CD4-positive, alpha-beta T cell treated with Interleukin-6 at 100 ng/mL for 8 hours (primary cell): ENCODE results near the gene THOC7.

Experiments used
- DNase-seq: peaks from one replicate; pipeline ENCODE4 v3.0.0-alpha.2; 2020; ENCODE audit warnings: mixed read lengths, low spot score

The THOC7 gene

DNA sequence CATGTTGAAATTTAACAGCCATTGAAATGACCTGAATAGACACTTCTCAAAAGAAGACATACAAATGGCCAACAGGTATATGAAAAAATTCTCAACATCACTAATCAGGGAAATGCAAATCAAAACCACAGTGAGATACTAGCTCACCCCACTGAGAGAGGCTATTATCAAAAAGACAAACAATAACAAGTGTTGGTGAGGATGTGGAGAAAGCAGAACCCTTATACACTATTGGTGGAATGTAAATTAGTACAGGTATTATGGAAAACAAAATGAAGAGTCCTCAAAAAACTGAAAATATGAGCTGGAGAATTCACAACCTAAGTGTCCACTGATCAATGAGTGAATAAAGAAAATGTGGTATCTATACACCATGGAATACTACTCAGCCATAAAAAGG is 21.5 kb downstream of the THOC7 start:
- DNase-seq, result no peak

GRCh38 chr3:63841704-63842103 is 21.9 kb downstream of the THOC7 start:
- no peak for DNase-seq

DNA sequence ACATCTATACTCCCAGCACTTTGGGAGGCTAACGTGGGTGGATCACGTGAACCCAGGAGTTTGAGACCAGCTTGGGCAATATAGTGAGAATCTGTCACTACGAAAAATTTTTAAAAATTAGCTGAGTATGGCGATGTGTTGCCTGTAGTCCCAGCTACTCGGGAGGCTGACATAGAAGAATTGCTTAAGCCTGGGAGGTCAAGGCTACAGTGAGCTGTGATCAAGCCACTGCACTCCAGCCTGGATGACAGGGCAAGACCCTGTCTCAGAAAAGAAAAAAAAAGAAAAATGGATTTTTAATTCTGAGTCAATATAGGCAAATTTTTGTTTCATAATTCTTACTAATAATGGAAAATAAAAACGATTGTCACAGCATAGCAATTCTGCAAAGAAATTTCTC is 31.2 kb downstream of the THOC7 start:
- no peak for DNase-seq

DNA sequence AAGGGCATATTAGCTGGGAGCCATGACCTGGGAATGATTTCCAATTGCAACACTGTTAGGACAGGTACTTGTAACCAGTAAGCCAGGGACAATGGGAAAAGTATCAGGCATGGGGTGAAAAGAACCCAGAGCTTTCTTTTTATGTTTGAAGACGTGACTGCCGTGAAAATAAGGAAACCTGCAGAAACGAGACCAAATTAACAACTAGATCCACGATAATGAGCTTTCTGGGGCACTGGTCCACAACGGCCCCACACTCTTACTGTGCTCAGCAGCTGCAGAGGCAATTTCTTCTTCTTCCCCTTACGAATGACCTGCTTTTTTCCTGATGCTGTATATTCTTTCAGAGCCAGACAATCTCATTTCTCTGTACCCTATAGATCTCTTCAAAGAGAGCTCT is 33.1 kb downstream of the THOC7 start:
- DNase-seq, result no peak

DNA sequence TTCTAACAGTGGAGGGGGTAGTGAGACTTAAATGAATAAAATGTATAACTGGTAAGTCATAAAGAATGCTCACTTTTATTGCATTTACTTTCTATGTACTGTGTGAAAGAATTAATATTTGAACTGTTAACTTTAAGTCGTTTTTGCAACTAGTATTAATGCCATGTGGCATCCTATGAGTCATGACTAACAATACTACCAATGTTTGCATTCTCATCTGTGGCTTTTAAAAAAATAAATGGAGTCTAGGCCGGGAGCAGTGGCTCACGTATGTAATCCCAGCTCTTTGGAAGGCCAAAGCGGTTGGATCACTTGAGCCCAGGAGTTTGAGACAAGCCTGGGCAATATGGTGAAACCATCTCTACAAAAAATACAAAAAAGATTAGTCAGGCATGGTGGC is 39.3 kb downstream of the THOC7 start:
- DNase-seq, result no peak

DNA sequence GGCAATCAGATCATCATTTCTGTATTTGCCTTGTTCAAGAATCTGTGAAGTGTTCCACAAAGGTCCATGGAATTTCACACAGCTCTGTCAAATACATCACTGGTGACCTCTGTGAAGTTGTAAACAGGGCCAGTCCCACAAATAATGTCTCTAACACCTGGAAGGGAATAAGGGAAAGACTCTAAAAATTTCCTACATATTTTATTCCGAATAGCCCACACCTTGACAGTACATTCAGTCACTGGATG is 44.5 kb downstream of the THOC7 start, which contains the start of gene C3orf49:
C3orf49 (plus strand) TSS at position 149 of the 248 bp plus-strand sequence. CDS start 173 bp downstream, outside the sequence.
- no peak for DNase-seq

GRCh38 chr3:63818282-63819150 is 45.1 kb downstream of the THOC7 start:
- DNase-seq, result peak; percentile 60

GRCh38 chr3:63817225-63817624 is 46.4 kb downstream of the THOC7 start:
- DNase-seq, result no peak

DNA sequence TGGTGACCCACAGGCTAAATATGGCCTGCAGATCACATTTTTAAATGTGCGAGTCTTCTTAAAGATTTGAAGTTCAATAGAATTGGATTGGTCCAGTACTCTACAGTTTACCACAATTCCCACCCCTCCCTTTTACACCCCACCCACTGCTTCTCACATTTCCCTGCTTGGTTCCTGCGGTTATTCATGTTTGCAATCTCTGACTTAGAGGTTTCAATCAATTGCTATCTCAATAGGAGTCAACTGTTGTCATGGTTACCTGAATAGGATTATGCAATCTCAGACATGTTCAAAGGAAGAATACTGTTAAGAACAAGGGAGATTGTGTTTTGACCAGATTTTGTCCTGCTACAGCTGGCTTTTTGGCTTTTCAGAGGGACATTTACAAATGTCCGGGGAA is 49.4 kb downstream of the THOC7 start:
- DNase-seq, result no peak

DNA sequence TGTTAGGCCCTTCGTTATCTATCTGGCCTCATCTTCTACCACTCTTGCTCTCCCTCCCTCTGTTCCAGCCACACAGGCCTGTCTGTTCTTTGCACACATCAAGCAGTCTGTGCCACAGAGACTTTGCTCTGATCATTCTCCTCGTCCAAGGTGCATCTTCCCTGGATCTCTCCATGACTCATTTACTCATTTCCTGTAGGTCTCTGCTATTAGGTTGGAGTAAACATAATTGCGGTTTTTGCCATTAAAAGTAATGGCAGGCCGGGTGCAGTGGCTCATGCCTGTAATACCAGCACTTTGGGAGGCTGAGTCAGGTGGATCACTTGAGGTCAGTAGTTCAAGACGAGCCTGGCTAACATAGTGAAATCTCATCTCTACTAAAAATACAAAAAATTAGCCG is 54.0 kb downstream of the THOC7 start:
- no peak for DNase-seq

DNA sequence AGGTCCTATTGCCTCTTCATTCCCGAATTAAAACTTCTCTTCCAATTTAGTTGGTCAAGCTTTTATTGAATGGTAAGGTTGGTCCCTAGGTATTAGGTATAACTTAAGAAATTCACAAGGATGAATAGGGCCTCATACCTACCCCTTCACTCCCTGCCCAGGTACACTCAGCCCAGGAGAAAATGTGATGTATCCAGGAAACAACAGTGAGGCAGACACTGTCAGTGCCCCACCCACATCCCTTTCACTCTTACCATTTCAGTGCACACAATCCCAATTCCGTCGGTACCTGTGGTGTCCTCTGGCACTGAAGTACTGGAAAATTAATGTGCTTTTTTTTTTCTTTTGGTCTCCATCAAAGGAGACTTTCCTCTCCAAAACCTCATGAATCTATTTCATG is 55.0 kb downstream of the THOC7 start:
- no peak for DNase-seq

DNA sequence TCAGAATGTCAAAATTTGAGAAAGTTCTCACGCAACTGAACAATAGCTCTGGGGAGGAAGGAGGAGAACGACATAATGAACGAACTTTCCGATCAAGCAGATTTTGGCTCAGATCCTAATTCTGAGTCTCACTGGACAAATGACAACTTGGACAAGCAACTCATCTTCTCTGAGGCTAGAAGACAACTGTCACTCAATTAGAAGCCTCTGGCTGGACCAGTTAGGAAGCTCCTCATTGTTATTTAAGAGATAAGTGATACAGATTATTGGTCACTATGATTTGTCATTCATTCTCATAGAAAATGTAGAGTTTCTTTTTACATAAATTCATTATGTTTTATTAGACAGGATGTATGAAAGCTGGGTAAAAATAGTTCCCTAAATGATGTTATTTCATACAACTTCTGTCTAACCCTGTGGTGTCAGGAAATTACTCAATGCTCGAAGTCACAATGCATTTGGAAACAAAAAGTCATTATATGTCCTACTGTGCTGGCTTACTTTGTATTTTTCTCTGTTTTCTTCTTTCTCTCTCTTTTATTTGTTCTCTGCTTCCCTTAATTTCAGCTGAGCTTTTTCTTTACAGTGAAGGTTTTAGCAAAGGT is 55.5 kb downstream of the THOC7 start:
- DNase-seq, result no peak

DNA sequence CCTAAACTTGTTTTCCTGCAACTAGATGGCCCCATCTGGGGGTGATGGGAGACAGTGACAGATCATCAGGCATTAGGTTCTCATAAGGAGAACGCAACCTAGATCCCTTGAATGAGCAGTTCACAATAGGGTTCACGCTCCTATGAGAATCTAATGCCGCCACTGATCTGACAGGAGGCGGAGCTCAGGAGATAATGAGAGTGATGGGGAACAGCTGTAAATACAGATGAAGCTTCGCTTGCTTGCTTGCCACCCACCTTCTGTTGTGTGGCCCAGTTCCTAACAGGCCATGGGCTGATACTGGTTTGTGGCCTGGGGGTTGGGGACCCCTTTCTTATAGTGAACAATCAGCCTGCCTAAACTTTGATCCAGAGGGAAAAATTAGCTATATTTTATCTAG is 59.7 kb downstream of the THOC7 start:
- DNase-seq, result no peak

GRCh38 chr3:63800097-63800496 is 63.5 kb downstream of the THOC7 start:
- DNase-seq, result no peak

- DNase-seq, result no peak
These were observed 64.7 kb downstream of the THOC7 start for GRCh38 chr3:63798949-63799348.

DNA sequence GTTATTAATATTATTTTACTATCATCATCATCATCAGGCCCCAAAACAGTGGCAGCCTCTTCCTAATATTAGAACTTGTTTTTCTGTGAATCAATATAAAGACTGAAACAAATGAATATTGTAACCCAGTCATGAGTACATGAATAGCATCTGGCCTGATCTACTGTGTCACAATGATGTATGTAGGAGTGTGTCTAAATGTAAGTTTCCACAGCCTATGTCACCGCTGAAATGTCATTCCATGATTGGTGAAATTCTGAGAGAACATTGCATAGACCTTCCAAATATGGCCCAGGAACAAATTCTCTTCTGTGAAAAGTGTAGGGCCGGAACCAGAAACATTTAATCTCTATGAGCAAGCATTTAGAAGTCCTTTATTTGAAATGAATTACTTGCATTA is 65.1 kb downstream of the THOC7 start:
- no peak for DNase-seq

DNA sequence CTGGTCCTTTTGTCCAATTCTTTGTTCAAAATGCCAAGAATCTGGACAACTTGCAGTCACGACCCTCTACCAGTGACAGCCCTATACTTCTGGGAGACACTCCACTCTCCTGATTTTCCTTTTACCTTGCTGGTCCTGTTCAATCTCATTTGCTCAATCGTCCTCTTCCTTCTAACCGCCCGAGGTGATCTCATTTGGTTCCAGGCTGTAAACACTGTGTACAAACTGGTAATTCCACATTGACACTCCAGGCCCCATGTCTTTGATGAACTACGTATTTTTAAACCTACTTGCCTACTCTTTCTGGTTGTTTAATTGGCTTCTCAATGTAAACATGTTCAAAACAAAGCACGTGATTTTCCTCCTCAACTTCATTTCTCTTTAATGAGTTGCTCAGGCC is 68.2 kb downstream of the THOC7 start:
- no peak for DNase-seq

GRCh38 chr3:63791974-63792373 is 71.6 kb downstream of the THOC7 start:
- no peak for DNase-seq
